Measurements from ENCODE around the gene NR4A1. TPM values are rescaled to one million over a fixed set of nuclear protein-coding genes. Genes with fewer than 3 reads are reported as not detected.

Gene NR4A1
- total RNA-seq, 1 experiment from 2014 or later, result 26.9 TPM

GRCh38 chr12:52056801-52057637, 5.8 kb downstream of the NR4A1 start (continued):
- TF ChIP-seq E2F5 (CRISPR knock-in tag; IDR thresholded peaks at IDR 0.05) (no peak), KAT7 (CRISPR knock-in tag; IDR thresholded peaks at IDR 0.05; ENCODE audit: borderline replicate concordance) (no peak), ZNF263 (CRISPR knock-in tag; IDR thresholded peaks at IDR 0.05; ENCODE audit: low read depth) (no peak)

GRCh38 chr12:52057638-52058576, 6.7 kb downstream of the NR4A1 start:
- DNase-seq (ENCODE audit: low spot score) (no peak), ATAC-seq (no peak)
- CTCF ChIA-PET, result interaction anchor here (1.0 to 1.6 kb wide), 3 partner anchors 25 to 34 kb away, joined by 3 to 8 read pairs (median 7); no protein-coding TSS in a partner anchor
- Mint-ChIP-seq H3K4me1 (no peaks in the 10 kb centered on the region), H3K36me3 (0 out of 2 replicates have a peak, but pooled peaks cover 3% of the 10 kb centered on the region), H3K4me3 (no peak overlapping the region), H3K27ac (no peak overlapping the region), H3K9me3 (no peaks in the 10 kb centered on the region), H3K27me3 (ENCODE audit: low read depth) (no peaks in the 10 kb centered on the region)
- POLR2A ChIA-PET, result no interaction called here
- no peak for TF ChIP-seq TCF7 (CRISPR knock-in tag; IDR thresholded peaks at IDR 0.05; ENCODE audit: low read depth)
- TF ChIP-seq, protein P1, sequence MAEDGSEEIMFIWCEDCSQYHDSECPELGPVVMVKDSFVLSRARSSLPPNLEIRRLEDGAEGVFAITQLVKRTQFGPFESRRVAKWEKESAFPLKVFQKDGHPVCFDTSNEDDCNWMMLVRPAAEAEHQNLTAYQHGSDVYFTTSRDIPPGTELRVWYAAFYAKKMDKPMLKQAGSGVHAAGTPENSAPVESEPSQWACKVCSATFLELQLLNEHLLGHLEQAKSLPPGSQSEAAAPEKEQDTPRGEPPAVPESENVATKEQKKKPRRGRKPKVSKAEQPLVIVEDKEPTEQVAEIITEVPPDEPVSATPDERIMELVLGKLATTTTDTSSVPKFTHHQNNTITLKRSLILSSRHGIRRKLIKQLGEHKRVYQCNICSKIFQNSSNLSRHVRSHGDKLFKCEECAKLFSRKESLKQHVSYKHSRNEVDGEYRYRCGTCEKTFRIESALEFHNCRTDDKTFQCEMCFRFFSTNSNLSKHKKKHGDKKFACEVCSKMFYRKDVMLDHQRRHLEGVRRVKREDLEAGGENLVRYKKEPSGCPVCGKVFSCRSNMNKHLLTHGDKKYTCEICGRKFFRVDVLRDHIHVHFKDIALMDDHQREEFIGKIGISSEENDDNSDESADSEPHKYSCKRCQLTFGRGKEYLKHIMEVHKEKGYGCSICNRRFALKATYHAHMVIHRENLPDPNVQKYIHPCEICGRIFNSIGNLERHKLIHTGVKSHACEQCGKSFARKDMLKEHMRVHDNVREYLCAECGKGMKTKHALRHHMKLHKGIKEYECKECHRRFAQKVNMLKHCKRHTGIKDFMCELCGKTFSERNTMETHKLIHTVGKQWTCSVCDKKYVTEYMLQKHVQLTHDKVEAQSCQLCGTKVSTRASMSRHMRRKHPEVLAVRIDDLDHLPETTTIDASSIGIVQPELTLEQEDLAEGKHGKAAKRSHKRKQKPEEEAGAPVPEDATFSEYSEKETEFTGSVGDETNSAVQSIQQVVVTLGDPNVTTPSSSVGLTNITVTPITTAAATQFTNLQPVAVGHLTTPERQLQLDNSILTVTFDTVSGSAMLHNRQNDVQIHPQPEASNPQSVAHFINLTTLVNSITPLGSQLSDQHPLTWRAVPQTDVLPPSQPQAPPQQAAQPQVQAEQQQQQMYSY (CRISPR knock-in tag; IDR thresholded peaks at IDR 0.05), result no peak
- no peak for TF ChIP-seq ZBTB43 (CRISPR knock-in tag; IDR thresholded peaks at IDR 0.05)
- TF ChIP-seq ZNF232 (CRISPR knock-in tag; IDR thresholded peaks at IDR 0.05), result no peak
- no peak for TF ChIP-seq MYBL2 (CRISPR knock-in tag; IDR thresholded peaks at IDR 0.05)
- TF ChIP-seq ZNF396 (CRISPR knock-in tag; IDR thresholded peaks at IDR 0.05; ENCODE audit: borderline replicate concordance), result no peak
- TF ChIP-seq CREM (CRISPR knock-in tag; IDR thresholded peaks at IDR 0.05), result no peak
- TF ChIP-seq, protein P2, sequence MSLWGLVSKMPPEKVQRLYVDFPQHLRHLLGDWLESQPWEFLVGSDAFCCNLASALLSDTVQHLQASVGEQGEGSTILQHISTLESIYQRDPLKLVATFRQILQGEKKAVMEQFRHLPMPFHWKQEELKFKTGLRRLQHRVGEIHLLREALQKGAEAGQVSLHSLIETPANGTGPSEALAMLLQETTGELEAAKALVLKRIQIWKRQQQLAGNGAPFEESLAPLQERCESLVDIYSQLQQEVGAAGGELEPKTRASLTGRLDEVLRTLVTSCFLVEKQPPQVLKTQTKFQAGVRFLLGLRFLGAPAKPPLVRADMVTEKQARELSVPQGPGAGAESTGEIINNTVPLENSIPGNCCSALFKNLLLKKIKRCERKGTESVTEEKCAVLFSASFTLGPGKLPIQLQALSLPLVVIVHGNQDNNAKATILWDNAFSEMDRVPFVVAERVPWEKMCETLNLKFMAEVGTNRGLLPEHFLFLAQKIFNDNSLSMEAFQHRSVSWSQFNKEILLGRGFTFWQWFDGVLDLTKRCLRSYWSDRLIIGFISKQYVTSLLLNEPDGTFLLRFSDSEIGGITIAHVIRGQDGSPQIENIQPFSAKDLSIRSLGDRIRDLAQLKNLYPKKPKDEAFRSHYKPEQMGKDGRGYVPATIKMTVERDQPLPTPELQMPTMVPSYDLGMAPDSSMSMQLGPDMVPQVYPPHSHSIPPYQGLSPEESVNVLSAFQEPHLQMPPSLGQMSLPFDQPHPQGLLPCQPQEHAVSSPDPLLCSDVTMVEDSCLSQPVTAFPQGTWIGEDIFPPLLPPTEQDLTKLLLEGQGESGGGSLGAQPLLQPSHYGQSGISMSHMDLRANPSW (CRISPR knock-in tag; conservative IDR thresholded peaks at IDR 0.05; ENCODE audit: low read depth), result no peak
- TF ChIP-seq ZNF671 (CRISPR knock-in tag; IDR thresholded peaks at IDR 0.05), result no peak
- TF ChIP-seq, protein P3, sequence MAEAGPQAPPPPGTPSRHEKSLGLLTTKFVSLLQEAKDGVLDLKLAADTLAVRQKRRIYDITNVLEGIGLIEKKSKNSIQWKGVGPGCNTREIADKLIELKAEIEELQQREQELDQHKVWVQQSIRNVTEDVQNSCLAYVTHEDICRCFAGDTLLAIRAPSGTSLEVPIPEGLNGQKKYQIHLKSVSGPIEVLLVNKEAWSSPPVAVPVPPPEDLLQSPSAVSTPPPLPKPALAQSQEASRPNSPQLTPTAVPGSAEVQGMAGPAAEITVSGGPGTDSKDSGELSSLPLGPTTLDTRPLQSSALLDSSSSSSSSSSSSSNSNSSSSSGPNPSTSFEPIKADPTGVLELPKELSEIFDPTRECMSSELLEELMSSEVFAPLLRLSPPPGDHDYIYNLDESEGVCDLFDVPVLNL (CRISPR knock-in tag; IDR thresholded peaks at IDR 0.05; ENCODE audit: borderline replicate concordance, low read depth), result no peak
- no peak for TF ChIP-seq SMAD3 (CRISPR knock-in tag; IDR thresholded peaks at IDR 0.05; ENCODE audit: borderline replicate concordance)
- no peak for TF ChIP-seq ZNF121 (CRISPR knock-in tag; IDR thresholded peaks at IDR 0.05)
- TF ChIP-seq, protein P4, sequence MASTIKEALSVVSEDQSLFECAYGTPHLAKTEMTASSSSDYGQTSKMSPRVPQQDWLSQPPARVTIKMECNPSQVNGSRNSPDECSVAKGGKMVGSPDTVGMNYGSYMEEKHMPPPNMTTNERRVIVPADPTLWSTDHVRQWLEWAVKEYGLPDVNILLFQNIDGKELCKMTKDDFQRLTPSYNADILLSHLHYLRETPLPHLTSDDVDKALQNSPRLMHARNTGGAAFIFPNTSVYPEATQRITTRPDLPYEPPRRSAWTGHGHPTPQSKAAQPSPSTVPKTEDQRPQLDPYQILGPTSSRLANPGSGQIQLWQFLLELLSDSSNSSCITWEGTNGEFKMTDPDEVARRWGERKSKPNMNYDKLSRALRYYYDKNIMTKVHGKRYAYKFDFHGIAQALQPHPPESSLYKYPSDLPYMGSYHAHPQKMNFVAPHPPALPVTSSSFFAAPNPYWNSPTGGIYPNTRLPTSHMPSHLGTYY (CRISPR knock-in tag; IDR thresholded peaks at IDR 0.05), result no peak
